Body of pancreas (tissue), 4 donors: ENCODE data around the gene CCDC138. TPM values are rescaled to one million over a fixed set of nuclear protein-coding genes. Genes with fewer than 3 reads are reported as not detected.

Source experiments
- ATAC-seq: fragments of 150-250 bp; one replicate; pipeline ENCODE4 v1.9.1; 2016
- DNase-seq, 4 donors: peaks; one replicate each; pipeline ENCODE4 v3.0.0-alpha.2; 2019
- H3K27ac ChIP-seq, 4 donors: fragments of 200-600 bp; sonication (generic); 1 replicate in 3 of 4; 2 replicates in 1 of 4; pipeline versions ENCODE4 v1.5.1 to v1.6.1; 2016 to 2019; ENCODE audit warnings: mild to moderate bottlenecking in 1 of 4, mixed read lengths in 1 of 4, moderate library complexity in 1 of 4
- H3K27me3 ChIP-seq, 2 donors: fragments of 200-600 bp; sonication (generic); one replicate each; pipeline ENCODE4 v1.6.0; 2016; ENCODE audit warnings: mild to moderate bottlenecking in 1 of 2
- H3K36me3 ChIP-seq, 2 donors: fragments of 200-600 bp; sonication (generic); replicated peaks in 1 of 2; 2 replicates each; pipeline ENCODE4 v1.5.1; 2016; ENCODE audit warnings: low read depth in 2 of 2; ENCODE audit not compliant: insufficient read depth in 1 of 2
- H3K4me1 ChIP-seq: fragments of 200-600 bp; sonication (generic); one replicate; pipeline ENCODE4 v1.6.0; 2016
- H3K4me3 ChIP-seq, 2 donors: fragments of 200-600 bp; sonication (generic); 1 replicate in 1 of 2; 2 replicates in 1 of 2; pipeline ENCODE4 v1.5.1; 2016 to 2019
- H3K9me3 ChIP-seq, 3 donors: fragments of 200-600 bp; sonication (generic); 1 replicate in 2 of 3; 2 replicates in 1 of 3; pipeline ENCODE4 v1.5.1; 2016
- CTCF ChIP-seq, 7 experiments: fragments of 450-650 bp in 4 of 7; fragments of 200-600 bp in 3 of 7; sonication (generic) in 3 of 7; IDR thresholded peaks; one replicate each; pipeline ENCODE4 v1.5.1; 2016 to 2019; ENCODE audit warnings: antibody characterized with exemption in 7 of 7
- POLR2A ChIP-seq, 3 donors: fragments of 450-650 bp; IDR thresholded peaks; one replicate each; pipeline ENCODE4 v1.6.1; 2016; ENCODE audit warnings: antibody characterized with exemption in 3 of 3, mild to moderate bottlenecking in 2 of 3
- WGBS, 2 donors: methylation state at CpG; one replicate each; pipeline ENCODE4 v1.1.5; 2017; 5-methylcytosine and 5-hydroxymethylcytosine counted together
- intact Hi-C: fragments of 100-400 bp; cut with DNase I; formaldehyde crosslinking; loops from one replicate; pipeline ENCODE4 v1.15.1; 2023
- total RNA-seq, 2 donors: library from RNA; depleted of rRNA; stranded (reverse); fragments of >200 nt; gene quantifications; one replicate each; pipeline ENCODE4 v1.1.0, GENCODE V29; 2016

Gene CCDC138
- total RNA-seq, 2 donors from 2014 or later: 3.1 to 9.6 TPM

DNA sequence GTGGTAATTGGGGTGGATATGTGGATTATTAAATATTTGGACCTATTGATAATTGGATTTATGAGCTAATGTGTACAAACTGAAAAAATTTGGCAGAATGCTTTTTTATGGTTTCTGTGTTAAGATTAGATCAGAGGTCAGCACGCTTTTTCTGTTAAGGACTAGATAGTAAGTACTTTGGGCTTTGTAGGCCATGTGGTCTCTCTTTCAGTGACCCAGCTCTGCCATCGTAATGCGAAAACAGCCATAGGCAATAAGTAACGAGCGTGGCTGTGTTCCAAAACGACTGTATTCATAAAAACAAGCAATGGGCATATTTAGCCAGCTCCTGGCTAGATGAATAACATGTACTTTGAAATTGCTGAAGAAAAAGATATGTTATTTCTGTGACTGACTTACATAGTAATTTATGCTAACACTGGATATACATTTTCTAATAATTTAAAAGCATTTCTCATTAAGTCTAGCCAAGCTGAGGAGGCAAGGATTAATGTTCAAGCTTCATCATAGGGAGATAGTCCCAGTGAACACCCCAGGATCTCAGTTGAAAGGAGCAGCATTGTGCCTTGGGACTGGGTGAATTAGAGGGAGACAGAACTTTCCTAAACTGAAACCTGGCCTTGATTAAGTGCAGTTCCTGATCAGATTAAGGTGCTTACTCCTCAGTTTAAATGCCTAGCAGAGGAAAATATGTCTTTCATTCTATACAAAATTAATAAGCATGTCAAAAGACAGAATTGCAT is 20.0 kb downstream of the CCDC138 start:
- no peaks in the 10 kb centered on the region for H3K27me3 ChIP-seq
- ATAC-seq (no peak), DNase-seq (no peak)
- peaks cover 0 to 7% (median 0%) of the 10 kb centered on the region in 3 donors for H3K9me3 ChIP-seq
- H3K27ac ChIP-seq: no peak overlapping the region
- H3K4me3 ChIP-seq: no peak overlapping the region
- intact Hi-C loops: no loop called here
- TF ChIP-seq POLR2A (IDR thresholded peaks at IDR 0.05): no peak
- WGBS, 2 donors: 84 to 85% methylated on average over 6 of the region's 6 CpGs
- no peaks in the 10 kb centered on the region for H3K36me3 ChIP-seq
- no peaks in the 10 kb centered on the region for H3K4me1 ChIP-seq

DNA sequence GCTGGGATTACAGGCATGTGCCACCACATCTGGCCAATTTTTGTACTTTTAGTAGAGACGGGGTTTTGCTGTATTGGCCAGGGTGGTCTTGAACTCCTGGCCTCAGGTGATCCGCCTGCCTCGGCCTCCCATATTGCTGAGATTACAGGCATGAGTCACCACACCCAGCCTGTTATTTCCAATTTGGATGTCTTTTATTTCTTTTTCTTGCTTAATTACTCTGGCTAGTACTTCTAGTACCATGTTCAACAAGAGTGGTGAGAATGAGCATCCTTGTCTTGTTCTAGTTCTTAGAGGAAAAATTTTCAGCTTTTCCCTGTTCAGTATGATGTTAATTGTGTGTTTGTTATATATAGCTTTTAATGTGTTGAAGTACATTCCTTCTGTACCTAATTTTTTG is 23.4 kb downstream of the CCDC138 start:
- Histone ChIP-seq H3K36me3 (no peaks in the 10 kb centered on the region), H3K4me1 (no peaks in the 10 kb centered on the region), H3K9me3 (peaks cover 0 to 7% (median 0%) of the 10 kb centered on the region in 3 donors), H3K27me3 (no peaks in the 10 kb centered on the region), H3K4me3 (no peak overlapping the region), H3K27ac (no peak overlapping the region)
- no peak for TF ChIP-seq POLR2A (IDR thresholded peaks at IDR 0.05)
- TF ChIP-seq CTCF (IDR thresholded peaks at IDR 0.05): no peak
- ATAC-seq: no peak
- DNase-seq: no peak
- intact Hi-C loops: no loop called here
- WGBS, 2 donors: 95 to 98% methylated on average over 3 of the region's 3 CpGs

GRCh38 chr2:108810993-108811957 is 24.7 kb downstream of the CCDC138 start:
- no peak overlapping the region for H3K4me3 ChIP-seq
- TF ChIP-seq CTCF (IDR thresholded peaks at IDR 0.05) (no peak), POLR2A (IDR thresholded peaks at IDR 0.05) (no peak)
- H3K27me3 ChIP-seq: no peaks in the 10 kb centered on the region
- DNase-seq (no peak), ATAC-seq (no peak)
- H3K4me1 ChIP-seq: no peaks in the 10 kb centered on the region
- no peaks in the 10 kb centered on the region for H3K36me3 ChIP-seq
- intact Hi-C loops: no loop called here
- 95 to 99% methylated on average over 4 of the region's 4 CpGs for WGBS, 2 donors
- H3K9me3 ChIP-seq: peaks cover 0 to 7% (median 0%) of the 10 kb centered on the region in 3 donors
- H3K27ac ChIP-seq: no peak overlapping the region

- TF ChIP-seq POLR2A (IDR thresholded peaks at IDR 0.05): no peak
- TF ChIP-seq CTCF (IDR thresholded peaks at IDR 0.05): no peak
- Histone ChIP-seq H3K27me3 (no peaks in the 10 kb centered on the region), H3K9me3 (peaks cover 0 to 7% (median 0%) of the 10 kb centered on the region in 3 donors), H3K27ac (no peak overlapping the region), H3K36me3 (no peaks in the 10 kb centered on the region), H3K4me1 (no peaks in the 10 kb centered on the region), H3K4me3 (no peak overlapping the region)
- DNase-seq (no peak), ATAC-seq (no peak)
- 83 to 89% methylated on average over 1 of the region's 1 CpG for WGBS, 2 donors
- intact Hi-C loops: no loop called here
These were observed 27.2 kb downstream of the CCDC138 start for GRCh38 chr2:108813732-108814131.

GRCh38 chr2:108820482-108820881 is 33.9 kb downstream of the CCDC138 start:
- no peak for TF ChIP-seq POLR2A (IDR thresholded peaks at IDR 0.05)
- no peak for TF ChIP-seq CTCF (IDR thresholded peaks at IDR 0.05)
- intact Hi-C loops: no loop called here
- Histone ChIP-seq H3K4me1 (no peaks in the 10 kb centered on the region), H3K27me3 (no peaks in the 10 kb centered on the region), H3K36me3 (no peaks in the 10 kb centered on the region), H3K27ac (no peak overlapping the region), H3K4me3 (no peak overlapping the region), H3K9me3 (peaks cover 0 to 13% (median 0%) of the 10 kb centered on the region in 3 donors)
- DNase-seq (no peak), ATAC-seq (no peak)
- WGBS, 2 donors: 96 to 98% methylated on average over 2 of the region's 2 CpGs
